Spinal cord (tissue), 10 donors: ENCODE data around the gene TAF10. TPM values are rescaled to one million over a fixed set of nuclear protein-coding genes. Genes with fewer than 3 reads are reported as not detected.

Experiments used
- DNase-seq, 6 donors: peaks; one replicate each; pipeline versions ENCODE4 v3.0.0 to v3.0.0-alpha.2; 2013 to 2015; ENCODE audit warnings: low spot score in 6 of 6, low read depth in 4 of 6
- H3K27ac ChIP-seq: one replicate; pipeline ENCODE4 v1.5.1; 2013; ENCODE audit warnings: low read depth, low read length, control low read depth
- H3K27me3 ChIP-seq: one replicate; pipeline ENCODE4 v1.6.1; 2013; ENCODE audit warnings: low read length; ENCODE audit not compliant: control insufficient read depth, insufficient read depth
- H3K36me3 ChIP-seq: one replicate; pipeline ENCODE4 v1.6.1; 2013; ENCODE audit warnings: low read length; ENCODE audit not compliant: control insufficient read depth, insufficient read depth
- H3K4me1 ChIP-seq: one replicate; pipeline ENCODE4 v1.6.1; 2013; ENCODE audit warnings: low read length; ENCODE audit not compliant: control insufficient read depth, insufficient read depth
- H3K4me3 ChIP-seq: one replicate; pipeline ENCODE4 v1.5.1; 2013; ENCODE audit warnings: low read depth, low read length, control low read depth
- H3K9me3 ChIP-seq: one replicate; pipeline ENCODE4 v1.6.1; 2013; ENCODE audit warnings: low read length; ENCODE audit not compliant: control insufficient read depth, insufficient read depth
- WGBS: methylation state at CpG from one replicate; pipeline ENCODE4 v1.1.5; 2013; ENCODE audit warnings: missing lambda C conversion rate; ENCODE audit not compliant: insufficient coverage; 5-methylcytosine and 5-hydroxymethylcytosine counted together
- polyA plus RNA-seq, 2 donors: library from polyadenylated mRNA; unstranded; fragments of 120-200 nt; gene quantifications; one replicate each; pipeline ENCODE4 v1.2.1, GENCODE V29; 2013; ENCODE audit not compliant: insufficient read length in 2 of 2
- total RNA-seq, 2 donors: library from RNA; depleted of rRNA in 1 of 2; stranded (reverse); fragments of 120-200 nt in 1 of 2; fragments of >200 nt in 1 of 2; gene quantifications; one replicate each; pipeline versions ENCODE4 v1.2.3 to v1.2.4, GENCODE V29; 2013 to 2014
- donor health status: healthy.

The TAF10 gene
- total and polyA plus RNA-seq, 4 donors = 14.0 to 103 (median 86.1) TPM

DNA sequence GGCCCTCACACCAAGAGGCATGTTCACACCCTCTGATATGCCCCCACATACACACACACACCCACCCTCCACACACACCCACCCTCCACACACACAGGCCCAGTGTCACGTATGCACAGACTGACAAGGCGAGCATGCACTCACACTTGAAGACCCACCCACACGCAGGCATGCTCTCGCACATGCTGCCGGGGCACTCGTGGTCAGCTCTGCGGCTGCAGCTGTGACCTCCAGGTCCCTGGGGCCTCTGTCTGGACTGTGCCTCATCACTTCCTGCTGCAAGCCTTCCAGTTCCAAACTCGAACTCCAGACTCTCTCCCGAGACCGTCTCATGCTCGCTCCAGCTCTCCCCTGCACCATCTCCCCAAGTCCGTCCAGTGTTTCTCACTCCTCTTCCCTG is 34.1 kb upstream of the TAF10 start:
- DNase-seq = no peak
- peaks cover 25% of the 10 kb centered on the region for H3K36me3 ChIP-seq
- H3K4me1 ChIP-seq = peaks cover 24% of the 10 kb centered on the region
- no peak overlapping the region for H3K4me3 ChIP-seq
- H3K27me3 ChIP-seq = peaks cover 2% of the 10 kb centered on the region
- no peaks in the 10 kb centered on the region for H3K9me3 ChIP-seq
- 80% methylated on average over 12 of the region's 12 CpGs for WGBS
- H3K27ac ChIP-seq = peak overlapping the region; percentile 69

DNA sequence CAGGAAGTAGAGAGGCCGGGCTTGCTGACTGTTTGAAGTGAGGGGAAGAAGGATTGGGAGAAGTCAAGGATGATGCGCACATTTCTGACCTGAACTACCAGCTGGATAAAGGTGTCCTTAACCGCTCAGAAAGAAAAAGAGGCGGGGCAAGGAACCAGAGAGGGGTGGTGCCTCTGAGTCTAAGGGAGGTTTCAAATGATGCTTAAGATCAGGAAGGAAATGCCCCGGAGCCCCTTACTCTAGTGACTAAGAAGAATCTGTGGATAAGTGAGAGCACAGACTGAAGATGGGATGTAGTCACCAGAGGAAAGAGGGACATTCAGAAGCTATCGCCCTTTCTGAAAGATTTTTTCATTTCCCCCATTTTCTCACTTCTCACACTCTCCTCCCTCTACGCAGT is 30.9 kb upstream of the TAF10 start:
- 76% methylated on average over 6 of the region's 7 CpGs for WGBS
- no peak for DNase-seq
- Histone ChIP-seq H3K27ac (no peak overlapping the region), H3K4me3 (no peak overlapping the region), H3K27me3 (no peaks in the 10 kb centered on the region), H3K9me3 (no peaks in the 10 kb centered on the region), H3K36me3 (peaks cover 41% of the 10 kb centered on the region), H3K4me1 (peaks cover 30% of the 10 kb centered on the region)

DNA sequence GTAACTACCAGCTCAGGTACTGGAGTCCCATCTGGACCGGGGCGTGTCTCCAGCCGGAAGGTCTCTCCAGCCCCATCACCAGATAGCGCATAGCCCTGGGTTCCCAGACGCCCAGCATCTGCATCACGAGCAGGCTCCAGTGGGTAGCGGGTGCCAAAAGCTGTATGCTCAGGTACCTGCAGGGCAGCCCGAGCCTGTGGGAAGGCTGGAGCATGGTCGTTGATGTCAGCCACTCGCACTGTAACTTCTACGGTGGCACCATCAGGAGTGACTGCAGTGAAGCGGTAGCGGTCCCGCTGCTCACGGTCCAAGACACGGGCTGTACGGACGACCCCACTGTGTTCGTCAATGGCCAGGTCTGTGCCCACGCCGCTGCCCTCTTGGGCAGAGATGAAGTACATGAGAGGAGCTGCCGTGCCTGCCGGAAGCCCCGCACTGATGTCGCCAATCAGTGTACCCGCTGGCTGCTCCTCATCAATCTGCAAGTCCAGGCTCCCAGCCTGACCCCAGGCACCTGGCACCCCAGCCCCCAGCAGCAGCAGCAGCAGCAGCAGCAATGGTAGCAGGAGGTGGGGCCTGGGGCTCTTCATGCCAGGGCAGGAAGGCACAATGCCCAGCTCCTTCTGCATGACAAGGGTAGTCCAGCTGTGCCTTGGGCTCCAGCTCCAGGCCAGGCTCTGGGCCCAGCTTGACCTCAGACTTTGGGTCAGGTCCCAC is 29.1 kb upstream of the TAF10 start:
- H3K4me1 ChIP-seq = peaks cover 21% of the 10 kb centered on the region
- DNase-seq = no peak
- no peak overlapping the region for H3K4me3 ChIP-seq
- H3K27ac ChIP-seq = no peak overlapping the region
- peaks cover 40% of the 10 kb centered on the region for H3K36me3 ChIP-seq
- 89% methylated on average over 26 of the region's 26 CpGs for WGBS
- no peaks in the 10 kb centered on the region for H3K27me3 ChIP-seq
- H3K9me3 ChIP-seq = no peaks in the 10 kb centered on the region

GRCh38 chr11:6640036-6640984 is 28.3 kb upstream of the TAF10 start:
- Histone ChIP-seq H3K36me3 (peaks cover 38% of the 10 kb centered on the region), H3K27me3 (no peaks in the 10 kb centered on the region), H3K27ac (no peak overlapping the region), H3K4me3 (no peak overlapping the region), H3K9me3 (no peaks in the 10 kb centered on the region), H3K4me1 (peaks cover 26% of the 10 kb centered on the region)
- no peak for DNase-seq
- WGBS = 95% methylated on average over 36 of the region's 36 CpGs

DNA sequence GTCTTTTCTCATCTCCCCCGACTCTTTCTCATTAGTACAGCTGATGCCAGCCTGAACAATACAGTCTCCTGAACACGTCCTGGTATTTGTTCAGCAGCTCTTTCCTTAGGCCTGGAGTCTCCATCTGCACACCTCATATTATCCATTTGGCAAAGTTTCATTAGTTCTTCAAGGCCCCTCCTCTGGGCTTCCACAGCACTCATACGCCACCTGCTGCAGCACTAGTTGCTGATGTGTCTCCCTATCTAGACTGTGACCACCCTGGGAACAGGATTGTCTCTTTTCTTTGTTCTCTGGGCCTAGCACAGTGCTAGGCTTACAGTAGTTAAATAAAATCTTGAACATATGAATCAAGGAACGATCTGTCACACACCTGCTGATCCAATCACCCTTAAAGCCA is 26.4 kb upstream of the TAF10 start:
- 79% methylated on average over 2 of the region's 4 CpGs for WGBS
- Histone ChIP-seq H3K4me1 (peaks cover 30% of the 10 kb centered on the region), H3K27ac (no peak overlapping the region), H3K9me3 (no peaks in the 10 kb centered on the region), H3K36me3 (peaks cover 47% of the 10 kb centered on the region), H3K4me3 (no peak overlapping the region), H3K27me3 (no peaks in the 10 kb centered on the region)
- no peak for DNase-seq

DNA sequence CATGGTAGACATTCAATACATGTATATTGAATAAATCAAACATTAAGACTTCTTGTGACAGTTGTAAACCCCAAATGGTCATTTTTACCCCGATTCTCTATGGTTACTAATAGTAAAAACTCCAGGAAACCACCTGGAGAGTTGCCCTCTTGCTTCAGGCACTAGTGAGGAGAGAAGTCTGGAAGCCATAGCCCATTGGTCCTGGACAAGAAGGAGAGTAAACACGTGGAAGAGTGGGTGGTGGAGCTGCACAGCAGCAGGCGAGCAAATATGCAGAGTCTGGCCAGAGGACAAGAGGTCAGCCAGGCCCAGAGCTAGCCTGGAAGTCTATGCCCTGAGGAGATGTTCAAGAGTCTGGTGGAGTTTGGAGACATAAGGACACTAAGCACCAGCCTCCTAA is 25.9 kb upstream of the TAF10 start:
- 53% methylated on average over 2 of the region's 3 CpGs for WGBS
- Histone ChIP-seq H3K36me3 (peaks cover 52% of the 10 kb centered on the region), H3K4me3 (no peak overlapping the region)

DNA sequence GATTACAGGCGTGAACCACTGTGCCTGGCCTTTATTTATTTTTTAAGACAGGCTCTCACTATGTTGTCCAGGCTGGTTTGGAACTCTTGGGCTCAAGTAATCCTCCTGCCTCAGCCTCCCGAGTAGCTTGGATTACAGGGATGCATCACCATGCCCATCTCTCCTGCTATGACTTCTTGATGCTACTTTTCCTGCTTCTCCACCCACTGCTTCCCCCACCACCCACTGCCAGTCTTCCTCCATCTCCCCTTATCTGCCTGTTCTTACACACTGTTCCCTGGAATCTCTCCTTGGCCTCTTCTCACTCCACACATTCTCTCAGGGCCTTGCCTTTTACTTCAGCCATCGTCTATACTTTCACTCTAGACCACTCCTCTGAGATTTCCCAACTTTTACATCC is 24.5 kb upstream of the TAF10 start:
- Histone ChIP-seq H3K36me3 (peaks cover 65% of the 10 kb centered on the region), H3K4me3 (no peak overlapping the region), H3K27me3 (no peaks in the 10 kb centered on the region), H3K27ac (no peak overlapping the region), H3K4me1 (peaks cover 28% of the 10 kb centered on the region), H3K9me3 (no peaks in the 10 kb centered on the region)
- 86% methylated on average over 3 of the region's 3 CpGs for WGBS
- DNase-seq = no peak

More for the DNA sequence above, 25.9 kb upstream of the TAF10 start:
- DNase-seq = no peak
- Histone ChIP-seq H3K4me1 (peaks cover 30% of the 10 kb centered on the region), H3K27me3 (no peaks in the 10 kb centered on the region), H3K9me3 (no peaks in the 10 kb centered on the region), H3K27ac (no peak overlapping the region)

- H3K4me1 ChIP-seq = peaks cover 26% of the 10 kb centered on the region
- H3K36me3 ChIP-seq = peaks cover 65% of the 10 kb centered on the region
- 2% methylated on average over 5 of the region's 10 CpGs for WGBS
- DNase-seq = peak in 5 of 6 donors; percentile 36 to 87 (median 57)
- H3K27ac ChIP-seq = peak overlapping the region; percentile 64
- peak overlapping the region; percentile 3 for H3K4me3 ChIP-seq
- no peaks in the 10 kb centered on the region for H3K27me3 ChIP-seq
- H3K9me3 ChIP-seq = no peaks in the 10 kb centered on the region
Measured at GRCh38 chr11:6635082-6635932, 23.3 kb upstream of the TAF10 start.

- H3K4me1 ChIP-seq = peaks cover 26% of the 10 kb centered on the region
- WGBS = no CpG with 5 or more reads among the region's 1 CpG
- no peaks in the 10 kb centered on the region for H3K27me3 ChIP-seq
- no peaks in the 10 kb centered on the region for H3K9me3 ChIP-seq
- H3K27ac ChIP-seq = no peak overlapping the region
- peaks cover 65% of the 10 kb centered on the region for H3K36me3 ChIP-seq
- H3K4me3 ChIP-seq = no peak overlapping the region
- no peak for DNase-seq
Measured at GRCh38 chr11:6634534-6634933, 22.5 kb upstream of the TAF10 start.
